ENCODE results near the gene ST6GALNAC2.
"Not testable (repeated sequence)": the region's sequence is repeated elsewhere in the genome, so short reads cannot be mapped to it uniquely, and the experiment has no call there.

The ST6GALNAC2 gene

DNA sequence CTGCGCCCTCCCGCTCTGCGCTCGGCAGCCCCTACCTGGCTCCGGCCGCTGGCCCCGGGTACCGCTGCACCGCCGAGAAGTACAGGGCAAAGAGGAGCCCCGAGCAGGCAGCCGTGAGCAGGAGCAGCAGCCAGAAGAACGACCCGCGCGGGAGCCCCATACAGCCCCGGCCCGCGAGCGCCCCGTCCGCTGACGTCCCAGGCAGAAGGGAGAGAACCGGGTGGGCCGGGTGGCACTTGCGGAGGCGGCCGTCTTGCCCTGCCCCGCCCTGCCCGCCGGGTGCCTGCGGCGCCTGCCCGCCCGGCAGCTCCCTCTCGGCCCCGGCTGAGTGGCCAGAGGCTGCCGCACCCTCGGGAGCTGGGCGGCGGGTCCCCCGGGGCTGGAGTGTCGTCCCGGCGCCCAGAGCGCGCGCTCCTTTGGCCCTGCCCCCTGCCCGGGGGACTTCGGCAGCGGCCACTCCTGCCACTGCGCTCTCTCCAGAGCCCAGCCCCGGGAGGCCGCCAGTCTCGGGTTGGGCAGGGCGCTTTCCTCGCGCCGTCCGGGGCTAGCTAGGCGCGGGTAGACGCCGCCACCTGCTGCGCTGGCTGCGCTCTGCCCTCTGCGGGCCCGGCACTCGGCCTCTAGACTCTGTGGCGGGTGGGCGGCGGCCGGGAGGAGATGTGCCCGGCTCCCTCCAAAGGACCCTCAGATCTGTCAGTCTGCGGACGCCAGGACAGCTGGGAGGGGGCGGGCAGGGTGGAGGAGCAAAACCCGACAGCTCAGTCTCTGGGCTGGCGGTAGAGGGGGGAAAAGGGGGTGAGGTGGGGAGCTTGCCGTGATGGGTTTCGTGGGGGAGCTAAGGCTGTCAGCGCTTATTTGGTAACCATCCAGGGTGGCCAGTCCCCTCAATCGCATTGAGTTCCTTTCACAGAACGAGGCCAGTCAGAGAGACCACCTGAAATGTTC lies at the start of gene ST6GALNAC2:
ST6GALNAC2 (minus strand) TSS at position 212 of the 945 bp plus-strand sequence; CDS start at position 160, 52 bp downstream.
- DNase-seq = peak; percentile 55 to 73

DNA sequence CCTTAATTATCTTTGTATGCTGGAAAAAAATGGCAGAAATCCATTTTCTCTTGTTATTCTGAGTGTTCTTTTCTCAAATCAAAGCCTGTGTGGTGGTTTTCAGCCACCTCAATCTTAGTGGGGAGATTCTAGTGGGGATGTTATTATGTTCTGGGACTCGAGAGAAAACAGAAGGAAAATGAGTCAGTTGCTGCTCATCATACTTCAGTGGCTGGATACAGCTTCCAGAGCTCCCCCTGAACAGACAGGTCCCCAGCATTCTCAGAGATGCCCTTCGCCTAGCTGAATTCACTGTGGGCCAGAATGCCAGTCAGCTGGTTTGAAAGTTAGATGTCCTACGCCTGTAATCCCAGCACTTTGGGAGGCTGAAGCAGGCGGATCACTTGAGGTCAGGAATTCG lies 49.4 kb upstream of the ST6GALNAC2 start:
- no peak for DNase-seq

DNA sequence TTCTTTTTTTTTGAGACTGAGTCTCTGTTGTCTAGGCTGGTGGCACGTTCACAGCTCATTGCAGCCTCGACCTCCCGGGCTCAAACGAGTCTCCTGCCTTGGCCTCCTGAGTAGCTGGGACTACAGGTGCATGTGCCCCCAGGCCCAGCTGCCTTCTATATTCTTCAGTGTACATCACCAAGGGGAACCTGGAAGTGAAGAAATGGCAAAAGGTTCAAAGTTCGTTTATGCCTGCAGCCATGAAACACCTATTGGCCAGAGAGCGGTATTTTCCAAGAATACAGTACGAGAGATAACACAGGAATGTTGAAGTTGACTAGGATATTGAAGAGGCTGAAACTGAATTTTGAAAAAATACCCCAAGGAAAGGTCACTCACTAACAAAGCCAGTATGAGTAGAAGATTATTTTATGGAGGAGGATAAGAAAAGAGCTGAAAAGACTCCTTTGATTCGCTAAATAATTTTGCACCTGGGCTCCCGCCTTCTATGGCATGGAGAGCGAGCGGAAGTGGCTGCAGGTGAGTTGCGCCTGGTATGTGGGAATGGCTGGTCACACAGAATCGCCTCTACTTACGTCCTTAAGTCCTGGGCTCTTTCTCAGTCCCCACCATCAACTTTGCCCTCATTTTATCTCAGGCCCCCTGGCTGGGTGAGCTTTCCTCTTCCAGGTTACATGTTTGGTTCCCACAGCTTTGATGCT lies 48.1 kb upstream of the ST6GALNAC2 start:
- DNase-seq = no peak

DNA sequence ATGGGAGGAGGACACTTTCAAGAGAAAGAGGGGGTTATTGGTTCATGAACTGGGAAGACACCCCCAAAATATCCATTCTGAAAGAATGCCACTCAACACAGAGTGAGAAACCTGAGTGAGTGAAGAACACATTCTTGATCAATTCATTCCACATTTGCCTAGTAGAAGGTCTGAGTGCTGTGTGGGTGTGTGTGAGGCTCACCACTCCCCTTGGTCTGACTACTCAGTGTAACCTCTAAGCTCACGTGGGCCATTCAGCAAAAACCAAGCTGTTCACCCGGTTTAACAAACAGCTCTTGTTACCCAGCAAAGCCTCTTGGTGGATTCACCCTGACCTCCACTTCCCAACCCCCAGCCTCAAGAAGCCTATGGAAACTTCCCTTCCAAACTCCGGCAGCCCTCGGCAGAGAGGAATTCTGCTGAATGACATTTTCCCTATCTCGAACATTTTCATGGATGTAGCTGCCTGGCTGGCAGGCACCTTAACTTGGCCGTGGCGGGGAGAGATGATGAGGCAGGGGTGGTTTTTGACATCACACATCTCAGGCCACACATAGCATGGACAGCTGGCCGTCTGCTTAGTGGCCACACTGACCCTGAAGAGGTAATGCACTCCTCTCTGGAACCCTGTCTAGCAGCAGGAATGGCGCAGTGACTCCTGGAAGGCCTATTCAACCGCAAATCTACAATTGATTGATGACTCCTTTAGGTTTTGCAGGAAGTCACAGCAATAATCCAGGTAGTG lies 46.3 kb upstream of the ST6GALNAC2 start:
- DNase-seq = peak in 1 of 2 experiments; percentile 59

DNA sequence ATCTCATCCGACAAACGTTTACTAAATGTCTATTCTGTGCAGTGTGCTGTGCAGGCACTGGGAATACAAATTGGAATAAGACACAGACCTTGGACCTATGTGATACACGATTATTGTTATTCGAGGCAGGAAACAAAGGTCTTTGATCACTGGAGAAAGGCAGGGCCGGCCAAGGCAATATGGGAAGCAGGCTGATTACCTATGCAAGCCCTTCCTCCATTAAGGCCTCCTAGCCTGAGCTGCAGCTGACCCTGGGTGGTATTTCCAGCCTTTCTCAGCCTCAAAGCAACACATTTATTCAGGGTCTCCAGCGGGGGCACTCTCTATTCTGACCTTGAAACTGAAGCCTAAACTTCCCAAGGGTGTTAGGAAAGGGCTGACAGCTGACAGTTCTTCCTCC lies 44.5 kb upstream of the ST6GALNAC2 start:
- DNase-seq = no peak

DNA sequence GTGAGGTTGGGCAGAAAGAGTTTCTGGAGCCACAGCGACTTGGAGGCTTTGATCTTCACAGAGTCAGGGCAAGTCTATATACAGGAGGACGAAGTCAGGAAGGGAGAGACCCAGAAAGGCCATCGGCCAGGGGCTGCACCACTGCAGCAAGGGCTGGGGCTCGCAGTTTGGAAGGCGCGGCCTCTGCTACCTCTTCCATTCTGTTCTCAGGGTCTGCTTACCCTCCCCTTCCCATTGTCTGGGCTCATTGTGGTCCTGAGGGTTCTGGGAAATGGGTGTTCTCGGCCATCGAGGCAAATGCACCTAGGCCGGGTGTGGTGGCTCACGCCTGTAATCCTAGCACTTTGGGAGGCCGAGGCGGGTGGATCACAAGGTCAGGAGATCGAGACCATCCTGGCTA lies 41.9 kb upstream of the ST6GALNAC2 start:
- no peak for DNase-seq

DNA sequence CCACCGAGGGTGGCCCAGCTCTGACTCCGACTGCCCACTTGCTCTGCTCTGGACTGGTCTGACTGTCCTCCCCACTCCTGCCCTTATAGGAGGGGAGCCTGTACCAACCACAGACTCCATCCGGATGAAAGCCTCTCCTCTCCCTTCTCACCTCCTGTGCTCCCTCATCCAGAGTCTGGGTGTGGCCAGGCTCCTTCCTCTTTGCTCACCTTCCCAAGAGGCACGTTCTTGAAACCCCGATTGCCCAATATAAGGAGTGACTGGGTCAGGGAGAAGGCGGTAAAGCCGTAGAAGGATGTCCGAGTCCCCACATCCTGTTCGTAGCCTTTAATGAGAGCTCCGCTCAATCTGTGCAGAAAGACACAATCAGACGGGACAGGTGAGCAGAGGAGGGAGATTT lies 40.8 kb upstream of the ST6GALNAC2 start:
- DNase-seq = no peak

DNA sequence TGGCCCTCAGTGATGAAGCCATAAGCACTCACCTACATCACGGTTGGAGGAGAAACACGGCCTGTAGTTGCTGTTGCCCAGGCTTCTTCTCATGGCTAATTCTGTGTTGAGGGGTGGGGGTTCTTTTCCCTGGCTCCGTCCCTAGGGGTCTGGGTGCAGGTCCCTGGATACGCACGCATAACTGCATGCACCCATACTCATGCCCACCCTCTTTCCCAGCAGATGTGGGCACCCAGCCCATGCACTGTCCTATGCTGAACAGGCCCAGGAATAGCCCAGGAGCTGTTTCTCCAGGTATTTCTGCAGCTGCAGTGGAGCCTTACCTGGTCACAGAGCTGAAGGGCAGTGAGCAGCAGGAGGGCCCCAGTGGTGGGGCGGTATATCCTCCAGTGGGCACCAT lies 39.8 kb upstream of the ST6GALNAC2 start:
- no peak for DNase-seq

DNA sequence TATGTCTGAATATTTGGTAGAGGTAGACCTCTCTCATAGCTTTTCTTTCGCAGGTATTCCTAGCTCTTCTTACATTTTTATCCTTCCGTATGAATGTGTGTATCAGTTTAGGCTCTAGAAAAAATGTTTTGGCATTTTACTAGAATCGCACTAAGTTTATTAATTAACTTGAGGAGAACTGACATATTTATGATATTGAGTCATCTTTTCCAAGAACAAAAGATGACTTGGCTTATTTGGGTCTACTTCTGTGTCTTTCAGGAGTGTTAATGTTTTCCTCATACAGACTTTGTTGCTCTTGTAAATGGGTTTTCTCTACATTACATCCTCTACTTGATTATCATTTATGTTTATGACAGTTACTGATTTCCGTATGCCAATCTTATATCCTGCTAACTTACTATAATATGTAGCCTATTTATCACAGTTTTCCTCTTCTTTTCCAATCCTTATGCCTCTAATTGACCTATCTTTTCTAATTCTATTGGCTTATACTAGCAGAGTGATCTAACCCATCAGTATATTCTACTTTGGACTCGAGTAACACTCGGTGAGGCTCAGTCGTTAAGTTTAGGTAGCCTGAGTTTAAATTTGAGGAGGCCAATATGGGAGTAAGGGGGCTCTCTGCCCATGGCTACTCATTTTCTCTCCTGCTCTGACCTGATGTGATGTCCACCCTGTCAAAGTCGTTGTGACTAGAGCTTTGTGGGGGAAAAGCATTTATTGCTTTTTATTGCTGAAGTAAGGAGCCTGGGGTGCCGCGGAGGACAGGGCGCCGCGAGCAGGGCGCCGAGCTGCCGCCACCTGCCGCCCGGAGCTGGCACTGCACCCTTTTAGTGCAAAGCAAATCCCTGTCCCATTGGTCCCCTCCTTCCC lies 37.8 kb upstream of the ST6GALNAC2 start:
- DNase-seq = peak; percentile 26 to 61

DNA sequence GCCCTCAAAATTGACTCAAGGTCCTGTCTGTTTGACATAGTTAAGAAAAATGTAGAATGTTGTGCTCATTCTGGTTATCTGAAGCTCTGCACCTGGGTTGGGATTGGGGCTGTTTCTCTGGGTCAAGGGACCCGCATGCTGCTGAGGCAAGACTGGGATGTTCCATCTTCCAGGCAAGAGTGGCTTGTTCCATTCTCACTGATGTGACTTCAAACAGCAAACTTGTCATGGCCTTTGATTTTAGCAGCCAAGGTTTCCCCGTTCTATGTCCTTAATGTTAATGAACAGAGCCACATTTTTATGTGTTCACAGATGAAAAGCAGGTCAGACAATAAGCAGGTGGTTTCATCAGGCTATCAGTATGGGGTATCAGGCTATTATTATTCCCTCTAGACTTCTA lies 32.2 kb upstream of the ST6GALNAC2 start:
- no peak for DNase-seq

DNA sequence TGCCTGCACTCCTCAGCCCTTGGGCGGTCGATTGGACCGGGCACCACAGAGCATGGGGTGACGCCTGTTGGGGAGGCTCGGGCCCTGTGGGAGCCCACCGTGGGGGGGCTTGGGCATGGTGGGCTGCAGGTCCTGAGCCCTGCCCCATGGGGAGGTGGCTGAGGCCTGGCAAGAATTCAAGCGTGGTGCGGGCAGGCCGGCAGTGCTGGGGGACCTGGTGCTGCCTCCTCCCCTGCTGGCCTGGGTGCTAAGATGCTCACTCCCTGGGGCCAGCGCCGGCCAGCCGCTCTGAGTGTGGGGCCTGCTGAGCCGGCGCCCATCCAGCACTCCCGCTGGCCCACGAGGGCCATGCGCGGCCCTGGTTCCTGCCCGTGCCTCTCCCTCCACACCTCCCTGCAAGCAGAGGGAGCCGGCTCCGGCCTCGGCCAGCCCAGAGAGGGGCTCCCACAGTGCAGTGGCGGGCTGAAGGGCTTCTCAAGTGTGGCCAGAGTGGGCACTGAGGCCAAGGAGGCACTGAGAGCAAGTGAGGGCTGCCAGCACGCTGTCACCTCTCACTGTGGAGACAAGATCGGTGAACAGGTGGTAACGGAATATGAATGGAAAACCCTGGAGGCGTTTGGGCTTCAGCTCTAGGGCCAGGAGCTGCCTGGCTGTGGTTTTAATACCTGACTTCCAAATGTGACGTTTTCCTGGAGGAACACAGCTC lies 29.4 kb upstream of the ST6GALNAC2 start:
- no peak for DNase-seq

DNA sequence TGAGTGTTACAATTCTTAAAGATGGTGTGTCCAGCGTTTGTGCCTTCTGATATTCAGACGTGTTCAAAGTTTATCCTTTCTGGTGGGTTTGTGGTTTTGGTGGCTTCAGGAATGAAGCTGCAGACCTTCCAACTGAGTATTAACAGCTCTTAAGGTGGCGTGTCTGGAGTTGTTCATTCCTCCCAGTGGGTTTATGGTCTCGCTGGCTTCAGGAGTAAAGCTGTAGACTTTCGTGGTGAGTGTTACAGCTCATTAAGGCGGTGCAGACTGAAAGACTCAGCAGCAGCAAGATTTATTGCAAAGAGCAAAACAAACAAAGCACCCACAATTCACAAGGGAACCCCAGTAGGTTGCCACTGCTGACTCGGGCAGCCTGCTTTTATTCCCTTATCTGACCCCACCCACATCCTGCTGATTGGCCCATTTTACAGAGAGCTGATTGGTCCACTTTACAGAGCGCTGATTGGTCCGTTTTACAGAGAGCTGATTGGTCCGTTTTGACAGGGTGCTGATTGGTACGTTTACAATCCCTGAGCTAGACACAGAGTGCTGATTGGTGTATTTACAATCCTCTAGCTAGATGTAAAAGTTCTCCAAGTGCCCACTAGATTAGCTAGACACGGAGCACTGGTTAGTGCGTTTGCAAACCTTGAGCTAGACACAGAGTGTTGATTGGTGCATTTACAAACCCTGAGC lies 28.6 kb upstream of the ST6GALNAC2 start:
- DNase-seq = not testable (repeated sequence)

DNA sequence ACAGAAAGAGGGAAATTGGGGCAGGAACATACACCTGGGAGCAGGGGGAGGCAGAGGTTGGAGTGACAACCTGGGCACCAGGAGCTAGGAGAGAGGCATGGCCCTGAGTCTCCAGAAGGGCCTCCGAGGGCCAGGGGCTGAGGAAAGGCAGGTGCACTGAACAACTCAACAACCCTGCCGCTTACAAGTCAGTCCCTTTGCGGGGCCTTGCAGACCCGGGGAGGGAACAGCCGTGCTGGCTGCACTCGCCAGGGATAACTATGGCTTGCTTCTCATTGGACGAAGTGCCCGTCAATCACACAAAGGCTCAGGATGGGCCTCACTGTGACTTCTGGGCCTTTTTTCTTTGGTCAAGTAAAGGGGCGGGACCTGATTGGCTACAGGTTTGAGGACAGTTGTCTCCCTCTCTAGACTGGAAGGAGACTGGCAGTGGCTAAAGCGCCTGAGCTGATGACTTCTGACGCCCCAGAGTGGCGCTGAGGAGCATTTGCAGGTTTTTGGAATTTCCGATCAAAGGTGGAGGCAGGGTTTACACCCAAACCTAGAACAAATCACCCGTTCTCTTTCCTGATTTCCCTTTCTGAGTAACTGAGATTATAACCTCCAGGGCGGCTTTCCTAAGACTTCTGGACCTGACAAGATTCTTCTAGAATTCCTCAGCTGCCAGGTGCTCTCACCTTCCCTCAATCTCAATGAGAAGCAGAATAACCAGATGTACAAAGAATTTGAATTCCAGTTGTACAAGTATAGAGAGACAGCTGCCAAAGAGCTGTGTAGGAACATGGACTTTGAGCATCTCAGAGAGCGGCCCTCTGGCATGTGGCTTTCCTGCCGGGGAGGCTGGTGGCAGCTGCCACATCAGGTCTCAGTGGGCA lies 27.6 kb upstream of the ST6GALNAC2 start:
- DNase-seq = peak; percentile 61 to 81

DNA sequence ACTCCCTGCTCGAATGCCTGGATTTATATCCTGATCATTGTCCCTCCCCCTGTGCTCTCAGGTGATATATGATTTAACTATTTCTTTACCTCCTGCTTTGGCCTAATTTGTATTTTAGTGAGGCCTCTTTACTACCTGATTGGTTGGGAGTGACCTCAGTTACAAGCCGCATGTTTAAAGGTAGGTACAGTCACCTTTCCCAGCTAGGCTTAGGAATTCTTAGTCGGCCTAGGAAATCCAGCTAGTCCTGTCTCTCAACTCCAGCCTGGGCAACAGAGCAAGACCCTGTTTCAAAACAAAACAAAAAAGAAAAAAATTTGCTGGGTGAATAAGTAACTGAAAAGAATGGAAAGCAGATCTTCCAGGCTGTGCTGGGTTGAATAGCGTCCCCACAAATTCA lies 26.8 kb upstream of the ST6GALNAC2 start:
- no peak for DNase-seq

DNA sequence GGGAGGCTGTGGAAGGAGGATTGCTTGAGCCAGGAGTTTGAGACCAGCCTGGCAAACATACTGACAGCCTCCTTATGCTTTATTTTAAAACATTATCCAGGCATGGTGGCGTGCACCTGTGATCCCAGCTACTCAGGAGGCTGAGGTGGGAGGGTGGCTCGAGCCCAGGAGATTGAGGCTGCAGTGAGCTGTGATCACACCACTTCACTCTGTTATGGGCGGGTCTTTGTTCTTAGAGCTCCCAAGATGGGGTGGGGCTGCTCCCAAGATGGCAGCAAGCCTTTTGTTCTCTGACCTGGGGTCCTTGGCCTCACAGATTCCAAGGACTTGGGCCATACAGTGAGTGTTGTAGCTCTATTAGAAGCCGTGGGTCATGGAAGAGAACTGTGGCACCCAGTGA lies 26.1 kb upstream of the ST6GALNAC2 start:
- no peak for DNase-seq

DNA sequence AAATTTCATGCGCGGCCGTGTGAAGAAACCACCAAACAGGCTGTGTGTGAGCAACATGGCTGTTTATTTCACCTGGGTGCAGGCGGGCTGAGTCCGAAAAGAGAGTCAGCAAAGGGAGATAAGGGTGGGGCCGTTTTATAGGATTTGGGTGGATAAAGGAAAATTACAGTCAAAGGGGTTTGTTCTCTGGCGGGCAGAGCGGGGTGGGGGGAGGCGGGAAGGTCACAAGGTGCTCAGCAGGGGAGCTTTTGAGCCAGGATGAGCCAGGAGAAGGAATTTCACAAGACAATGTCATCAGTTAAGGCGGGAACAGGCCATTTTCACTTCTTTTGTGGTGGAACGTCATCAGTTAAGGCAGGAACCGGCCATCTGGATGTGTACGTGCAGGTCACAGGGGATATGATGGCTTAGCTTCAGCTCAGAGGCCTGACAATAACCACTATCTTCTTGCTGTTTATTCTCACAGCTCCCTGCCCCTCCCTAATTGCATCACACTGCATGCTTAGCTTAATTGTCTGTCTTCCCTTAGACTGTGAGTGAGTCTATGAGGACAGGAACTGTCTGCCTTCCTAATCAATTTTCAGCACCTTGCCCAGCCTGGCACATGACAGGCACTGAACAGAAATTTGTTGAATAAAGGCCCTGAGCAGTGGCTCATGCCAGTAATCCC lies 25.6 kb upstream of the ST6GALNAC2 start:
- not testable (repeated sequence) for DNase-seq

DNA sequence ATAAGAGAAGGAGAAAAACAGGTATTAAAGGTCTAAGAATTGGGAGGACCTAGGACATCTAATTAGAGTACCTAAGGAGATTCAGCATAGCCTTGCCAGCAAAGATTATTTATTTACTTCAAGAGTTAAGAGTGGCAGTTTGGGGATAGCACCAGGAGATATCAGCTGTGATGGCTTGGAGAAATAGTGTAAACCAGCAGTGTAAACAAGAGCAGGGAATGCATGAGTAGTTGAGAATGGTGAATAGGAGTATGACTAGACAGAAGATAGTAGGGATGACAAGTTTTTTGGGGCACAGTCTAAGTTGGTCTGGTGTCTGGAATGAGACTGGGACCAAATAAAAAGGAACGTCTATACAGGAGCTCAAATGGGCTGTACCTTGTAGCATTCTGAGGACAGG lies 21.0 kb upstream of the ST6GALNAC2 start:
- not testable (repeated sequence) for DNase-seq

DNA sequence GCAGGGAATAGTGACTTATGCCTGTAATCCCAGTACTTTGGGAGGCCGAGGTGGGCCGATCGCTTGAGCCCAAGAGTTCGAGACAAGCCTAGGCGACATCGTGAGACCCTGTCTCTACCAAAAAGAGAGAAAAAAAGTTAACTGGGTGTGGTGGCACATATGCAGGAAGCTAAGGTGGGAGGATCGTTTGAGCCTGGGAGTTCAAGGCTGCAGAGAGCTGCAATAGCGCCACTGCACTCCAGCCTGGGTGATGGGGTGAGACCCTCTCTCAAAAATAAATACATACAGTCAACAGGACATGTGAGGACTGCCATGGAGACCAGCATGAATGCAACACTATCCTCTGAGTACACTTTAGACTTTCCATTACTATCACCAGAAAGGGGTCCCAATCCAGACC lies 15.4 kb upstream of the ST6GALNAC2 start:
- DNase-seq = no peak
